Adrenal gland (tissue), 5 donors: Measurements from ENCODE around the gene NKIRAS2.

ENCODE experiments used
- CTCF ChIP-seq, 6 experiments: fragments of 450-650 bp in 4 of 6; fragments of 200-600 bp in 2 of 6; sonication (generic) in 1 of 6; IDR thresholded peaks; 1 replicate in 5 of 6; 2 replicates in 1 of 6; pipeline versions ENCODE4 v1.5.1 to v1.8.0; 2016 to 2021; ENCODE audit warnings: antibody characterized with exemption in 6 of 6, mild to moderate bottlenecking in 2 of 6, moderate library complexity in 1 of 6
- POLR2A ChIP-seq, 2 donors: fragments of 450-650 bp; IDR thresholded peaks; one replicate each; pipeline ENCODE4 v1.6.1; 2017; ENCODE audit warnings: antibody characterized with exemption in 2 of 2, mild to moderate bottlenecking in 2 of 2, moderate library complexity in 1 of 2
- donor health status: DM: no; HTN: no; CAD: no.

GRCh38 chr17:42053731-42054500, 34.0 kb downstream of the NKIRAS2 start:
- no peak for TF ChIP-seq POLR2A (IDR thresholded peaks at IDR 0.05)
- TF ChIP-seq CTCF (IDR thresholded peaks at IDR 0.05), result no peak
